HepG2 (cell line): Measurements from ENCODE around the gene SH3GL1. TPM values are rescaled to one million over a fixed set of nuclear protein-coding genes. Genes with fewer than 3 reads are reported as not detected.

Experiments
- ATAC-seq: fragments of 200-7000 bp; cut with Tn5 transposase; 3 replicates; pipeline ENCODE4 v1.9.1; 2020; ENCODE audit warnings: mild to moderate bottlenecking, moderate library complexity
- BruUV-seq: library from RNA; stranded (reverse); fragments of 400-500 nt; replicated peaks from 2 replicates; lab custom pipeline; 2021; lab: Mats Ljungman, UMichigan
- CTCF ChIA-PET: fragments of 300-600 bp; formaldehyde crosslinking; extraction: SDS; loops from one replicate; lab custom pipeline; 2021; ENCODE audit warnings: low total read pairs, inconsistent platforms, low intra/inter-chr PET ratio; lab: Yijun Ruan, JAX
- POLR2A ChIA-PET: fragments of 350-600 bp; sonication (Branson Sonifier 250); formaldehyde crosslinking; loops from one replicate; lab custom pipeline; 2020; ENCODE audit warnings: antibody characterized with exemption, inconsistent platforms; lab: Yijun Ruan, JAX
- DNase-seq: peaks from one replicate; pipeline ENCODE4 v3.0.0-alpha.2; 2015; ENCODE audit warnings: low spot score
- FAIRE-seq: peaks from 3 replicates; lab custom pipeline; 2011; peaks lifted over from hg19 to GRCh38; lab: Jason Lieb, UNC
- H2AFZ ChIP-seq: one replicate; pipeline ENCODE4 v1.6.1; 2011; ENCODE audit warnings: low read length, inconsistent platforms
- H3K27ac ChIP-seq: fragments of 300-600 bp; 3 replicates; pipeline ENCODE4 v1.8.0; 2011; ENCODE audit warnings: mixed run types, mild to moderate bottlenecking, mixed read lengths, low read length, inconsistent platforms; ENCODE audit not compliant: insufficient read depth; ENCODE audit errors: extremely low read length
- H3K27me3 ChIP-seq, 2 experiments: fragments of 200-600 bp in 1 of 2; 2 replicates in 1 of 2; 3 replicates in 1 of 2; pipeline versions ENCODE4 v1.6.0 to v1.8.0; 2011; ENCODE audit warnings: low read length in 2 of 2, mild to moderate bottlenecking in 2 of 2, moderate library complexity in 2 of 2, inconsistent platforms in 1 of 2; ENCODE audit not compliant: insufficient read depth in 2 of 2, control insufficient read depth in 1 of 2
- H3K36me3 ChIP-seq, 2 experiments: fragments of 200-600 bp in 1 of 2; replicated peaks in 1 of 2; 2 replicates in 1 of 2; 3 replicates in 1 of 2; pipeline versions ENCODE4 v1.5.1 to v1.8.0; 2011; ENCODE audit warnings: low read length in 2 of 2, inconsistent platforms in 1 of 2; ENCODE audit not compliant: insufficient read depth in 2 of 2, control insufficient read depth in 1 of 2
- H3K4me1 ChIP-seq: 2 replicates; pipeline ENCODE4 v1.5.1; 2012; ENCODE audit warnings: low read length, inconsistent platforms; ENCODE audit not compliant: insufficient read depth
- H3K4me2 ChIP-seq: 2 replicates; pipeline ENCODE4 v1.6.0; 2011; ENCODE audit warnings: low read depth, low read length, inconsistent platforms
- H3K4me3 ChIP-seq, 3 experiments: fragments of 200-600 bp in 1 of 3; sonication (generic), shearing (Covaris generic) in 1 of 3; replicated peaks in 1 of 3; 2 replicates each; pipeline ENCODE4 v1.5.1; 2011 to 2016; ENCODE audit warnings: low read length in 3 of 3, inconsistent platforms in 2 of 3, low read depth in 2 of 3, mild to moderate bottlenecking in 2 of 3, control low read depth in 1 of 3, mixed read lengths in 1 of 3; ENCODE audit not compliant: insufficient read depth in 1 of 3
- H3K79me2 ChIP-seq: one replicate; pipeline ENCODE4 v1.6.1; 2011; ENCODE audit warnings: low read length, inconsistent platforms; ENCODE audit not compliant: insufficient read depth
- H3K9ac ChIP-seq: 2 replicates; pipeline ENCODE4 v1.6.0; 2011; ENCODE audit warnings: mild to moderate bottlenecking, low read depth, low read length, inconsistent platforms; ENCODE audit not compliant: insufficient read depth
- H3K9me3 ChIP-seq: 2 replicates; pipeline ENCODE4 v1.5.1; 2012; ENCODE audit warnings: mild to moderate bottlenecking, low read length
- H4K20me1 ChIP-seq: 2 replicates; pipeline ENCODE4 v1.6.0; 2011; ENCODE audit warnings: inconsistent platforms, mild to moderate bottlenecking, low read length, moderate library complexity; ENCODE audit not compliant: insufficient read depth
- DPF2 ChIP-seq: sonication (generic); formaldehyde crosslinking; IDR thresholded peaks from 2 replicates; pipeline ENCODE4 v1.4.0; 2020; ENCODE audit warnings: mild to moderate bottlenecking, low read depth, missing genetic modification reagents, borderline replicate concordance
- FOSL1 ChIP-seq: sonication (generic); formaldehyde crosslinking; IDR thresholded peaks from 2 replicates; pipeline ENCODE4 v1.9.0; 2021; ENCODE audit warnings: missing genetic modification reagents, borderline replicate concordance
- FOXA3 ChIP-seq: IDR thresholded peaks from 2 replicates; pipeline ENCODE4 v1.6.1; 2016; ENCODE audit warnings: missing genetic modification reagents, missing compliant biosample characterization
- NR3C1 ChIP-seq: sonication (generic); formaldehyde crosslinking; IDR thresholded peaks from 2 replicates; pipeline ENCODE4 v1.4.0; 2020; ENCODE audit warnings: missing genetic modification reagents
- SIN3A ChIP-seq: IDR thresholded peaks from 2 replicates; pipeline ENCODE4 v1.6.1; 2011; ENCODE audit warnings: low read depth, mild to moderate bottlenecking, control low read depth, low read length, borderline replicate concordance
- TP53 ChIP-seq: sonication (generic); formaldehyde crosslinking; conservative IDR thresholded peaks from 2 replicates; pipeline ENCODE4 v1.4.0; 2020; ENCODE audit warnings: missing genetic modification reagents
- ZNF207 ChIP-seq: fragments of 450-650 bp; IDR thresholded peaks from 2 replicates; pipeline ENCODE4 v1.6.1; 2016; ENCODE audit warnings: antibody characterized with exemption, borderline replicate concordance
- ZNF234 ChIP-seq: sonication (generic); formaldehyde crosslinking; conservative IDR thresholded peaks from 2 replicates; pipeline ENCODE4 v1.5.1; 2020; ENCODE audit warnings: mild to moderate bottlenecking, missing genetic modification reagents
- ZNF460 ChIP-seq: sonication (generic); formaldehyde crosslinking; IDR thresholded peaks from 2 replicates; pipeline ENCODE4 v1.5.1; 2020; ENCODE audit warnings: missing genetic modification reagents, mild to moderate bottlenecking, borderline replicate concordance
- ZNF605 ChIP-seq: sonication (generic); formaldehyde crosslinking; IDR thresholded peaks from 2 replicates; pipeline ENCODE4 v1.8.0; 2022; ENCODE audit warnings: mild to moderate bottlenecking, missing genetic modification reagents
- ZNF883 ChIP-seq: sonication (generic); formaldehyde crosslinking; IDR thresholded peaks from 2 replicates; pipeline ENCODE4 v1.5.1; 2020; ENCODE audit warnings: mild to moderate bottlenecking, missing genetic modification reagents; ENCODE audit errors: not compliant biosample characterization
- WGBS: methylation state at CpG from one replicate; pipeline ENCODE4 v1.1.6; 2017; ENCODE audit warnings: low lambda C conversion rate; 5-methylcytosine and 5-hydroxymethylcytosine counted together
- in situ Hi-C: cut with HindIII; loops from 2 replicates; pipeline ENCODE4 v1.10.0; 2017; ENCODE audit warnings: low pct_unique_long_range_greater_than_20kb; ENCODE audit not compliant: extremely low pct_ligation_motif_present
- intact Hi-C: fragments of 100-400 bp; cut with micrococcal nuclease; formaldehyde crosslinking; loops from one replicate; pipeline ENCODE4 v1.10.0; 2022; ENCODE audit not compliant: unreplicated experiment
- polyA plus RNA-seq, 8 experiments: library from polyadenylated mRNA; depleted of rRNA in 3 of 8; stranded (reverse) in 7 of 8; unstranded in 1 of 8; fragments of >200 nt; fragmentation: Illumina TruSeq in 4 of 8; extraction: Trizol in 4 of 8; gene quantifications; 2 replicates each; pipeline versions ENCODE4 v1.2.1 to v1.2.3, GENCODE V29; 2011 to 2016; ENCODE audit warnings: low read depth in 4 of 8, missing spikeins in 1 of 8, mixed read lengths in 1 of 8; ENCODE audit not compliant: insufficient read depth in 1 of 8
- total RNA-seq, 5 experiments: library from RNA; depleted of rRNA; stranded (reverse); fragments of >200 nt; fragmentation: Illumina TruSeq; extraction: Trizol; gene quantifications; 2 replicates each; pipeline ENCODE4 v1.2.3, GENCODE V29; 2016; ENCODE audit warnings: low read depth in 1 of 5
- TF ChIP-seq, protein P1 (sequence below): sonication (generic); formaldehyde crosslinking; IDR thresholded peaks from 2 replicates; pipeline ENCODE4 v1.8.1; 2022; ENCODE audit warnings: low read depth, mild to moderate bottlenecking, missing genetic modification reagents
- TF ChIP-seq, protein P2 (sequence below): sonication (generic); formaldehyde crosslinking; conservative IDR thresholded peaks from 2 replicates; pipeline ENCODE4 v1.4.0; 2020; ENCODE audit warnings: missing genetic modification reagents

SH3GL1 gene
- total and polyA plus RNA-seq, 2 of the 13 experiments (the other 11 are each of a cell fraction or from before 2014, with no cell fraction given), result 33.0 to 45.1 TPM

DNA sequence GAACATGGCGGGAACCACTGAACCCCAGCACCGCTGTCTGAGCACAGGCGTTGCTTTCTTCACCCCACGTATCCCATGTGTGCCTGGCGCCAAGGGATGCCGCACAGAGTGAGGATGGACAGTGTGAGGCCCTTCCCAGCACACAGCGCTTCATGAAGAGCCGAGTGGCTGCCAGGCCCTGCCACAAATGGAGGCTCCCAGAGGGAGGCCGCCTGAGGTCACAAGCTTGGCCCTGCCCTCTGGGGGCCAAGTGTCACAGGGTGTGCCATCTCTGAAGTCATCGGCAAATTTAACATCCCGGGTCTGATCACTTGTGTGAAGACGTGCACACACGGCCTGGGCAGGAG lies 32.6 kb downstream of the SH3GL1 start (continued):
- TF ChIP-seq SIN3A (no peak), DPF2 (CRISPR knock-in tag) (no peak)

DNA sequence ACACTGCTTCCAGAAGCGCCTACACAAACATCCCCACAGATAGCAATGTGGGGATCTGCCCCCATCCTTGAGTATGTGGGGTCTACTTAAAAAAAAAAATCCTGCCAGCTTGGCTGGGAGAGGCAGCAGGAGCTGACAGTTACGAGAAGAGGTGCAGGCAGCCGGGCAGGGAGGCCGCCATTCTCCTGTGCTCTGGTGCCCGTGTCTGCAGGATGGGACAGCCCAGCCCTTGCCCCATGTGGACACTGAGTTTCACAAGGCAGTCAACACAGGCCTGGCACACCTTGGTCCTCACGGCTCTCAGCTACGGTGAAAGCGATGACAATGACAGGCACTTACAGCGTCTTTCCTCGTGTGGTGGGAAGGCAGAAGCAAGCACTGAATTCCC lies 33.0 kb downstream of the SH3GL1 start:
- ATAC-seq (no peak), DNase-seq (no peak), FAIRE-seq (no peak)
- Histone ChIP-seq H3K27me3 (no peaks in the 10 kb centered on the region), H3K9me3 (no peaks in the 10 kb centered on the region), H3K27ac (no peak overlapping the region), H3K9ac (no peak overlapping the region), H3K4me3 (no peak overlapping the region), H3K4me2 (no peak overlapping the region), H4K20me1 (no peaks in the 10 kb centered on the region), H3K79me2 (peaks cover 16% of the 10 kb centered on the region), H3K36me3 (peaks cover 27 to 57% of the 10 kb centered on the region in 2 experiments; a peak in 4 of 5 replicates), H2AFZ (no peak overlapping the region), H3K4me1 (no peaks in the 10 kb centered on the region)
- ChIA-PET POLR2A (no interaction called here), CTCF (no interaction called here)
- 97% methylated on average over 7 of the region's 10 CpGs for WGBS
- intact Hi-C loops, result no loop called here
- no peak for TF ChIP-seq ZNF460 (CRISPR knock-in tag)
- TF ChIP-seq ZNF234 (CRISPR knock-in tag), result no peak
- no peak for TF ChIP-seq ZNF605 (CRISPR knock-in tag)
- TF ChIP-seq ZNF207, result no peak
- TF ChIP-seq, protein P1, sequence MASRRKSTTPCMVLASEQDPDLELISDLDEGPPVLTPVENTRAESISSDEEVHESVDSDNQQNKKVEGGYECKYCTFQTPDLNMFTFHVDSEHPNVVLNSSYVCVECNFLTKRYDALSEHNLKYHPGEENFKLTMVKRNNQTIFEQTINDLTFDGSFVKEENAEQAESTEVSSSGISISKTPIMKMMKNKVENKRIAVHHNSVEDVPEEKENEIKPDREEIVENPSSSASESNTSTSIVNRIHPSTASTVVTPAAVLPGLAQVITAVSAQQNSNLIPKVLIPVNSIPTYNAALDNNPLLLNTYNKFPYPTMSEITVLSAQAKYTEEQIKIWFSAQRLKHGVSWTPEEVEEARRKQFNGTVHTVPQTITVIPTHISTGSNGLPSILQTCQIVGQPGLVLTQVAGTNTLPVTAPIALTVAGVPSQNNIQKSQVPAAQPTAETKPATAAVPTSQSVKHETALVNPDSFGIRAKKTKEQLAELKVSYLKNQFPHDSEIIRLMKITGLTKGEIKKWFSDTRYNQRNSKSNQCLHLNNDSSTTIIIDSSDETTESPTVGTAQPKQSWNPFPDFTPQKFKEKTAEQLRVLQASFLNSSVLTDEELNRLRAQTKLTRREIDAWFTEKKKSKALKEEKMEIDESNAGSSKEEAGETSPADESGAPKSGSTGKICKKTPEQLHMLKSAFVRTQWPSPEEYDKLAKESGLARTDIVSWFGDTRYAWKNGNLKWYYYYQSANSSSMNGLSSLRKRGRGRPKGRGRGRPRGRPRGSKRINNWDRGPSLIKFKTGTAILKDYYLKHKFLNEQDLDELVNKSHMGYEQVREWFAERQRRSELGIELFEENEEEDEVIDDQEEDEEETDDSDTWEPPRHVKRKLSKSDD (CRISPR knock-in tag), result no peak
- no peak for TF ChIP-seq FOXA3
- TF ChIP-seq, protein P2, sequence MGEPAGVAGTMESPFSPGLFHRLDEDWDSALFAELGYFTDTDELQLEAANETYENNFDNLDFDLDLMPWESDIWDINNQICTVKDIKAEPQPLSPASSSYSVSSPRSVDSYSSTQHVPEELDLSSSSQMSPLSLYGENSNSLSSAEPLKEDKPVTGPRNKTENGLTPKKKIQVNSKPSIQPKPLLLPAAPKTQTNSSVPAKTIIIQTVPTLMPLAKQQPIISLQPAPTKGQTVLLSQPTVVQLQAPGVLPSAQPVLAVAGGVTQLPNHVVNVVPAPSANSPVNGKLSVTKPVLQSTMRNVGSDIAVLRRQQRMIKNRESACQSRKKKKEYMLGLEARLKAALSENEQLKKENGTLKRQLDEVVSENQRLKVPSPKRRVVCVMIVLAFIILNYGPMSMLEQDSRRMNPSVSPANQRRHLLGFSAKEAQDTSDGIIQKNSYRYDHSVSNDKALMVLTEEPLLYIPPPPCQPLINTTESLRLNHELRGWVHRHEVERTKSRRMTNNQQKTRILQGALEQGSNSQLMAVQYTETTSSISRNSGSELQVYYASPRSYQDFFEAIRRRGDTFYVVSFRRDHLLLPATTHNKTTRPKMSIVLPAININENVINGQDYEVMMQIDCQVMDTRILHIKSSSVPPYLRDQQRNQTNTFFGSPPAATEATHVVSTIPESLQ (CRISPR knock-in tag), result no peak
- no peak for TF ChIP-seq NR3C1 (CRISPR knock-in tag)
- no peak for TF ChIP-seq ZNF883 (CRISPR knock-in tag)
- TF ChIP-seq FOSL1 (CRISPR knock-in tag), result no peak
- TF ChIP-seq TP53 (CRISPR knock-in tag), result no peak
- no TSS peak for BruUV-seq
- in situ Hi-C loops, result no loop called here
